HG03354 (cell line): Measurements from ENCODE around the gene TNNT2.

Experiments
- ATAC-seq: cut with Tn5 transposase; IDR thresholded peaks from one replicate; pipeline ENCODE4 v1.9.1; 2021; ENCODE audit warnings: mild to moderate bottlenecking; ENCODE audit not compliant: unreplicated experiment, poor library complexity, severe bottlenecking

The TNNT2 gene

GRCh38 chr1:201344206-201345080 lies 33.0 kb downstream of the TNNT2 start:
- no peak for ATAC-seq

GRCh38 chr1:201341377-201341776 lies 36.1 kb downstream of the TNNT2 start:
- ATAC-seq, result no peak

- no peak for ATAC-seq
These were observed 40.6 kb downstream of the TNNT2 start for GRCh38 chr1:201336711-201337450.

- ATAC-seq, result no peak
These were observed 41.6 kb downstream of the TNNT2 start for GRCh38 chr1:201335901-201336300.

GRCh38 chr1:201335174-201335870 lies 42.2 kb downstream of the TNNT2 start:
- no peak for ATAC-seq

- ATAC-seq, result no peak
These were observed 42.9 kb downstream of the TNNT2 start for GRCh38 chr1:201334325-201335173.

GRCh38 chr1:201332616-201333335 lies 44.7 kb downstream of the TNNT2 start:
- no peak for ATAC-seq

GRCh38 chr1:201332021-201332420 lies 45.5 kb downstream of the TNNT2 start:
- ATAC-seq, result no peak

GRCh38 chr1:201331166-201331565 lies 46.3 kb downstream of the TNNT2 start:
- ATAC-seq, result no peak

GRCh38 chr1:201330541-201330940 lies 46.9 kb downstream of the TNNT2 start:
- ATAC-seq, result no peak

GRCh38 chr1:201329801-201330200 lies 47.7 kb downstream of the TNNT2 start:
- ATAC-seq, result no peak

- no peak for ATAC-seq
These were observed 48.2 kb downstream of the TNNT2 start for GRCh38 chr1:201329286-201329685.

- ATAC-seq, result no peak
These were observed 48.9 kb downstream of the TNNT2 start for GRCh38 chr1:201328576-201328975.

- ATAC-seq, result no peak
These were observed 49.7 kb downstream of the TNNT2 start for GRCh38 chr1:201327687-201328240.

- no peak for ATAC-seq
These were observed 50.8 kb downstream of the TNNT2 start for GRCh38 chr1:201326710-201327109.

- ATAC-seq, result no peak
These were observed 51.8 kb downstream of the TNNT2 start for GRCh38 chr1:201325678-201326060.

GRCh38 chr1:201324821-201325677 lies 52.4 kb downstream of the TNNT2 start:
- no peak for ATAC-seq

GRCh38 chr1:201324306-201324705 lies 53.2 kb downstream of the TNNT2 start:
- ATAC-seq, result no peak
